MCF 10A (cell line): Measurements from ENCODE around the gene ZNF792. TPM values are rescaled to one million over a fixed set of nuclear protein-coding genes. Genes with fewer than 3 reads are reported as not detected.

Experiments used
- BruUV-seq: library from RNA; stranded (reverse); fragments of 400-500 nt; replicated peaks from 2 replicates; lab custom pipeline; 2021; lab: Mats Ljungman, UMichigan
- CTCF ChIA-PET: fragments of 300-600 bp; sonication (Branson Sonifier 250); formaldehyde crosslinking; extraction: SDS; loops from one replicate; lab custom pipeline; 2021; ENCODE audit warnings: antibody characterized with exemption, inconsistent platforms; lab: Yijun Ruan, JAX
- POLR2A ChIA-PET: fragments of 300-600, 350-650 bp; sonication (Branson Sonifier 250); formaldehyde crosslinking; extraction: SDS; loops from one replicate; lab custom pipeline; 2020; ENCODE audit warnings: antibody characterized with exemption, inconsistent platforms; lab: Yijun Ruan, JAX
- DNase-seq: peaks from one replicate; pipeline ENCODE4 v3.0.0-alpha.2; 2018; ENCODE audit not compliant: unreplicated experiment
- H3K27ac Mint-ChIP-seq: one replicate; pipeline ENCODE4 v1.8.0; 2022; ENCODE audit warnings: mild to moderate bottlenecking, low read depth, mixed read lengths; ENCODE audit not compliant: unreplicated experiment
- H3K27me3 Mint-ChIP-seq: one replicate; pipeline ENCODE4 v1.8.0; 2022; ENCODE audit warnings: mixed read lengths; ENCODE audit not compliant: insufficient read depth, unreplicated experiment
- H3K36me3 Mint-ChIP-seq: one replicate; pipeline ENCODE4 v1.8.0; 2022; ENCODE audit warnings: mild to moderate bottlenecking, moderate library complexity, mixed read lengths; ENCODE audit not compliant: insufficient read depth, unreplicated experiment
- H3K4me1 Mint-ChIP-seq: one replicate; pipeline ENCODE4 v1.8.0; 2022; ENCODE audit warnings: mixed read lengths; ENCODE audit not compliant: insufficient read depth, unreplicated experiment
- H3K4me3 Mint-ChIP-seq: one replicate; pipeline ENCODE4 v1.8.0; 2022; ENCODE audit warnings: mild to moderate bottlenecking, moderate library complexity, mixed read lengths; ENCODE audit not compliant: unreplicated experiment
- H3K9me3 Mint-ChIP-seq: one replicate; pipeline ENCODE4 v1.8.0; 2022; ENCODE audit warnings: mixed read lengths; ENCODE audit not compliant: unreplicated experiment
- intact Hi-C: fragments of 100-400 bp; cut with micrococcal nuclease; formaldehyde crosslinking; loops from 2 replicates; pipeline ENCODE4 v1.14.1; 2022
- total RNA-seq: library from RNA; stranded (reverse); gene quantifications from 2 replicates; pipeline ENCODE4 v1.2.3, GENCODE V29; 2022
- TF ChIP-seq, protein P1 (sequence below): fragments of 200-600 bp; IDR thresholded peaks from one replicate; pipeline ENCODE4 v1.8.0; 2022; ENCODE audit warnings: antibody characterized with exemption, mild to moderate bottlenecking; ENCODE audit not compliant: unreplicated experiment

Gene ZNF792
- total RNA-seq, 1 experiment from 2014 or later = 0.40 TPM

DNA sequence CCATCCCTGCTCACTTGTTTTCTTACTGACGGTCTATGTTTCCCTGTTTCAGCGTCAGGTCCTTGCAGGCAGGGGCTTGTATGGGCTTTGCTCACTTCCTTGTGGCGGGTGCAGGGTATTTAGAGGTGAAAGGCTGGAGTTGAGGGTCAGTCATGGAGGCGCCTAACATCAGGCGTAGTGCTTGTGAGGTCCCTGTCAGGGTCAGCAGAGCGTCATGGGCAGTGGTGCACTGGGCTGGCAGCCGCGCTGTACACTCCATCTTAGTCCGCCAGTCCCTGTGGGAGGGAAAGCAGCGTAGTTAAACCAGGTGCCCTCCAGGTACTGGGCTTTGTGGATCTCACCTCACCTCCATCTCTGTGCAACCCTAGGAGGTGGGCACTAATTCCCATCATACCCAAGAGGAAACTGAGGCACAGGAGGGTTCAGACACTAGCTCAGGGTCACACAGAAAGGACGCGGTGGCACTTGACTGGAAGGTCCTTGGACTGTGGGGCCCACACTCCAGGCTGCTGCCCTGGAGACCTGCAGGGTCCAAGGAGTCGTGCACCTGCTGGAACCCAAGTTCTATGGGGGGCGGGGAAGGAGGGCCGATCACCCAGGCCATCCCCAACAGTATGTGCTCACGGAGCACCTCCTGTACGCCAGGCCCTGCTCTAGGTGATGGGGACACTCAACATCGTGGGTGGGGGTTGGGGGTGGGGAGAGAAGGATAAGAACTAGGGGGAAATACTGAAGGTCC is 40.7 kb upstream of the ZNF792 start:
- Mint-ChIP-seq H3K36me3 (peaks cover 21% of the 10 kb centered on the region), H3K4me1 (peaks cover 28% of the 10 kb centered on the region), H3K9me3 (no peaks in the 10 kb centered on the region), H3K27me3 (no peaks in the 10 kb centered on the region), H3K27ac (no peak overlapping the region), H3K4me3 (no peak overlapping the region)
- TF ChIP-seq, protein P1, sequence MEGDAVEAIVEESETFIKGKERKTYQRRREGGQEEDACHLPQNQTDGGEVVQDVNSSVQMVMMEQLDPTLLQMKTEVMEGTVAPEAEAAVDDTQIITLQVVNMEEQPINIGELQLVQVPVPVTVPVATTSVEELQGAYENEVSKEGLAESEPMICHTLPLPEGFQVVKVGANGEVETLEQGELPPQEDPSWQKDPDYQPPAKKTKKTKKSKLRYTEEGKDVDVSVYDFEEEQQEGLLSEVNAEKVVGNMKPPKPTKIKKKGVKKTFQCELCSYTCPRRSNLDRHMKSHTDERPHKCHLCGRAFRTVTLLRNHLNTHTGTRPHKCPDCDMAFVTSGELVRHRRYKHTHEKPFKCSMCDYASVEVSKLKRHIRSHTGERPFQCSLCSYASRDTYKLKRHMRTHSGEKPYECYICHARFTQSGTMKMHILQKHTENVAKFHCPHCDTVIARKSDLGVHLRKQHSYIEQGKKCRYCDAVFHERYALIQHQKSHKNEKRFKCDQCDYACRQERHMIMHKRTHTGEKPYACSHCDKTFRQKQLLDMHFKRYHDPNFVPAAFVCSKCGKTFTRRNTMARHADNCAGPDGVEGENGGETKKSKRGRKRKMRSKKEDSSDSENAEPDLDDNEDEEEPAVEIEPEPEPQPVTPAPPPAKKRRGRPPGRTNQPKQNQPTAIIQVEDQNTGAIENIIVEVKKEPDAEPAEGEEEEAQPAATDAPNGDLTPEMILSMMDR = no peak
- DNase-seq = no peak
- BruUV-seq = no TSS peak
- ChIA-PET POLR2A (no interaction called here), CTCF (interaction anchor here (0.6 kb wide), 1 partner anchor 131 kb away, joined by 3 read pairs; no protein-coding TSS in a partner anchor)
- intact Hi-C loops = no loop called here

DNA sequence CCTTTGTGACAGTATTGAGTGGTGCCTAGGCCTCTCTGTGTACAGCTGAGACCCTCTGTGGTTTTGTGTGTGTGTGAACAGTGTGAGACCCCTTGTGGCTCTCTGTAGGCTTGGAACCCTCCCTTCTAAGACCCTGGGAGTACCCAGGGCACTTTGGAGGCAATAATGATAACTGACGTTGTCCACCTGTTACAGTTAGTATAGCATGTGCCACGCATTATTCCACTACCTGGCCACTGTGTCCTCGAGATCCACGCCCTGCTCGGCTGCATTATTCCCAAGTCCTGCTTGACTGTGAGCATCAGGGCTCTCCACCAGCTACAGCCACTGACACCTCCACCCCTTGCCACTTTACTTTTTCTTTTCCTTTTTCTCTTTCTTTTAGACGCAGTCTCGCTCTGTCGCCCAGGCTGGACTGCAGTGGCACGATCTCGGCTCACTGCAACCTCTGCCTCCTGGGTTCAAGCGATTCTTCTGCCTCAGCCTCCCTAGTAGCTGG is 38.1 kb upstream of the ZNF792 start:
- H3K4me1 Mint-ChIP-seq = peaks cover 35% of the 10 kb centered on the region
- no TSS peak for BruUV-seq
- ChIA-PET POLR2A (interaction anchor here (0.6 to 1.6 kb wide), 3 partner anchors 12 to 28 kb away, joined by 3 to 6 read pairs (median 3); partner anchors contain the start of gene SCN1B), CTCF (interaction anchor here (0.5 to 2.7 kb wide), 7 partner anchors 11 to 55 kb away, joined by 3 to 16 read pairs (median 4); no protein-coding TSS in a partner anchor)
- TF ChIP-seq, protein P1 = no peak
- no peak for DNase-seq
- H3K27me3 Mint-ChIP-seq = no peaks in the 10 kb centered on the region
- peaks cover 21% of the 10 kb centered on the region for H3K36me3 Mint-ChIP-seq
- intact Hi-C loops = no loop called here
- peak overlapping the region; percentile 84 for H3K4me3 Mint-ChIP-seq
- no peak overlapping the region for H3K27ac Mint-ChIP-seq
- no peaks in the 10 kb centered on the region for H3K9me3 Mint-ChIP-seq

DNA sequence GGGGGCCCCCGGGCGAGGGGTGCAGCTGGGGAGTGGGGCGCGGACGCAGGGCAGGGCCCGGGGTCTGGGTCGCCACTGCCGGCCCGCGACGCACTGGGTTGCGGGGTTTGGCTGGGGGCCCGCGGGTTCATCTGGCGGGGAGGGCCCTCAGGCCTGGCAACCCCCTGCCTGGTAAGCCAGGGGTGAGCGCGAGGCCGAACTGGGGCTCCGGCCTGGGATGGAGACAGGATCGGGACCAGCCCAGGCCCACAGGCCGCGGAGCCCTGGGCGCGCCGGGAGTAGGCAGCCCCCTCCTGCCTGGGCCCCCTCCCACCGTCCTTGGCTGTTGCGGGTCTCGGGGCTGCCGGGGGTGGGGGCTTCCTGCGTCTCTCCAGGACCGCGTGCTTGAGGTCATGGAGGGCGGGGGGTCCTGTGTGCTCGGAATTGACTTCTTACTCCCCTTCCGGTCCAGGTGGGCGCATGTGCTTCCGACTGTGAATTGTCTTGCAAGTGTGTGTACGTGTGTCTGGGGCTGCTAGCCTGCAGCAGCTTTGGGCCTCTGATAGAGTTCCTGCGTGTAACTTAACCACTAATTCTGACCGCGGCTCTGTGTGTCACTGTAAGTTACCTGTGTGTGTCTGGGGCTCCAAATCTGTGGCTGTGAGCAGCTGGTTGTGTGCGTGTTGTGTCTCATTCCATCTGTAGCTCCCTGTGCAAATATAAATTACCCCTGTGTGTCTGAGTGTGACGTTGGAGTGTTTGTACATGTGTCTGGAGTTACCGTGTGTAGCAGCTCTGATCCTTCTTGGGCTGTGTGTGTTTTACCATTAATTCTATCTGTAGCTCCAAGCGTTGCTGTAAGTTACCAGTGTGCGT is 36.8 kb upstream of the ZNF792 start:
- Mint-ChIP-seq H3K27ac (peak overlapping the region; percentile 86), H3K4me3 (peak overlapping the region; percentile 84), H3K27me3 (no peaks in the 10 kb centered on the region), H3K36me3 (peaks cover 14% of the 10 kb centered on the region), H3K9me3 (no peaks in the 10 kb centered on the region), H3K4me1 (peaks cover 29% of the 10 kb centered on the region)
- intact Hi-C loops = loop anchor here (1.0 kb wide), 1 partner anchor 28 kb away; no protein-coding TSS in a partner anchor
- TSS peak; percentile 29 for BruUV-seq
- DNase-seq = peak; percentile 42
- TF ChIP-seq, protein P1 = no peak
- CTCF ChIA-PET = interaction anchor here (0.6 to 2.7 kb wide), 12 partner anchors 12 to 245 kb away, joined by 3 to 16 read pairs (median 4); partner anchors contain the start of gene ZNF30
- POLR2A ChIA-PET = interaction anchor here (0.5 to 1.8 kb wide), 8 partner anchors 10 to 1545 kb away, joined by 3 to 9 read pairs (median 4); partner anchors contain the start of genes ZNF30 and ZNF792
